Activated CD4-positive, alpha-beta T cell treated with anti-CD3 and anti-CD28 coated beads, Interleukin-10, Interleukin-2, amounts not matched to agents 100 ng/mL and 50 ng/mL, durations not matched to agents 16 hours and 8 hours (primary cell): ENCODE measurements around the gene GRM8.
"Not testable (repeated sequence)": the region's sequence is repeated elsewhere in the genome, so short reads cannot be mapped to it uniquely, and the experiment has no call there.

Experiments used
- DNase-seq: peaks from one replicate; pipeline ENCODE4 v3.0.0-alpha.2; 2020

The GRM8 gene

DNA sequence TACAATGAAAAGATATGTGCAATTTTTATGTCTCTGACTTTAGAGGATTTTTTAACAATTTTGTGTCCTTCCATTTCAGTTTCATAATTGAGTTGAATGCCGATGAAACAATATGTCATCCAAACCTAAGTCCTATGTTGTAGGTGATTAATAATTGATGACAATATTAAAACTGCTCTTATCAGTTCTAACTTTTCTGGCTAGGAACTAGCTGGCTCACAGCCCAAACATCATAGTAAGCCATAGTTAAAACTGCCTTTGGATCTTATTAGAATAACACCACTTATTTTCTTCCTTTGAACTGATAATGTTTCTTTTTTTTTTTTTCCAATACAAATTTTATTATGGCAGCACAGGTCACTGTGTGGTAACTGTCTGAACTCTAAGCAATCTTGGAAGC is 230.9 kb downstream of the GRM8 start:
- no peak for DNase-seq

DNA sequence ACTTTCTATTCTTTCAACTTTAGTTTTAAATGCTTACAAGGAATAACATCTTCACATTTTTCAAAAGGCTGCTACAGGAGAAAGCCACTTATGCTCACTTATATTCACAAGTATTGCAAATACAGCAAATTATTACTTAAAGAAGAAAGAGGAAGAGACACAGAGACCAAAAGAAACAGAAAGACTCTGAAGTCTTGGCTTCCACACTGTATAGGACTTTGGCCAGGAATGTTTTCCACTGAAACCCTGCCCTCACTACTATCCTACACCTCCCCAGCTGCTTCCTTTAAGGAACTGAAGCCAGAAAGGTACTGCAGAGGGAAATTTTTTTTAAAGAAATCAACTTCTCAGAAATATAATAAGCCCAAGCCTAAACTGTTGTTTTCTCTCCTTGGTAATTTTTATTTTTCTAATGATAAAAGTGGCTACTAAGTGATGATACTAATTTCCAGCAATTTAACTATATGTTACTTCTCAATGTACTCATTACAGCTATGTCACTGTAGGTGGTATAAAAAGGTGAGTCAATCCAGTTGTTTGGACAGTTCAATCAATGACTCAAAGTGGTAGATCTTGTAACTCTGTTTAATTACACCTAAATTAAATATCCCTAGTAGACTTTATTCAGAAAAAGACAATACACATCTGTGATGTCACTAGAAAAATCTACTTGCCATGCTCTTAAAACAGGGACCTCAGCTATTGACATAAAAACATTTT is 231.6 kb downstream of the GRM8 start:
- no peak for DNase-seq

DNA sequence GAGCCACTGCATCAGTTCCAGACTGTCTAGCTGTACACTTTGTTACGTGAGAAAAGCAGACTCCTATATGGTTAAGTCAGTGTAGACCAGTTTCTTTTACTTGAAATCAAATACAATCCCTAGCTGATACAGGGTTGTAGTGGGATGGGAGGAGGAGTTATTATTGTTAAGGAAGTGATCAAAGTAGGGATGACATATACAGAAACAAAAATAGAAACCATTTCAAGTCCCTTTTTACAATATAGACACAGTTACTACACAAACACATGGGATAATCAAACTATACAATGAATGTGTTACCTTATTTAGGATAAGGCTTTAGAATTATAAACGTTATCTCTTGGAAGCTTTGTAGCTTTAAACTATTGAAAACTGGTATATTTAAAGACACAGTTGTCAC is 233.9 kb downstream of the GRM8 start:
- no peak for DNase-seq

DNA sequence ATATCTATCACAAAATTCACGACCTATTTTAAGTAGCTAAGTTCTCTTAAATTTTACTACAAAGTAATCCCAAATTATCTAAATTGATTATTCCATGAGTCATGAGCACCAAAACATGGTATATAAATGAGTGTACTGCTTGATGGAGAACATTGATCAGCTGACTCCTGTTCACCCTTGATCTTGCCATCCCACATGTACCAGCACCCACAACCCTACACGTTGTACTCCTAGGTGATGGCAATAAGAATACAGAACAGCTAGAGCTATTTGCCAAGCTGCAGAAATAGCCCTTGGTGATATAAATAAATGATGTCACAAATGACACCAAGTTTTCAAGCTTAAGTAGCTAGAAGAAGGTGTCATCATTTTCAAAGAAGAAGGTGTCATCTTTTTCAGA is 235.5 kb downstream of the GRM8 start:
- no peak for DNase-seq

DNA sequence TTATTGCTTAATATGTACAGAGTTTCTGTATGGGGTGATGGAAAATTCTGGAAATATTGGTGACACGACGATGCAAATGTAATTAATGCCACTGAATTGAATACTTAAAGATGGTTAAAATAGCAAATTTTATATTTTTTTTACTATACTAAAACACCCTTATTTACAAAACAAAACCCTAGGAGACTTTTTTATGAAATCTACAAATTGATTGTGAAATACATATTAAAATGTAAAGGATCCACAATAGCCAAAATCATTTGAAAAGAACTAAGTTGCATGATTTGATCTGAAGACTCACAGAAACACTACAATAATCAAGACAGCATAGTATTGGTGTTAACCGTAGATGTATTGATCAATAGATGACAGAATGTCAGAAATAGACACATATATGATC is 252.0 kb downstream of the GRM8 start:
- no peak for DNase-seq

DNA sequence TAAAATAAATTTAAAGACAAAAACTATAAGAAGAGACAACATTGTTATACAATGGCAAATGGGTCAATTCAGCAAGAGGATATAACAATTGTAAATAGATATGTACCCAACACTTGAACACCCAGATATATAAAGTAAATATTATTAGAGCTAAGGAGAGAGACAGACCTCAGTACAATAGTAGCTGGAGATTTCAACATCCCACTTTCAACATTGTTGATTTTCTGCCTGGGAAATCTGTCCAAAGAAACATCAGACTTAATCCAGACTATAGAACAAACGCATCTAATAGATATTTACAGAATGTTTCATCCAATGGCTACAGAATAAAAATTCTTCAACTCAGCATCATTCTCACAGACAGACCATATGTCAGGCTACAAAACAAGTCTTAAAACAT is 256.1 kb downstream of the GRM8 start:
- DNase-seq: no peak

DNA sequence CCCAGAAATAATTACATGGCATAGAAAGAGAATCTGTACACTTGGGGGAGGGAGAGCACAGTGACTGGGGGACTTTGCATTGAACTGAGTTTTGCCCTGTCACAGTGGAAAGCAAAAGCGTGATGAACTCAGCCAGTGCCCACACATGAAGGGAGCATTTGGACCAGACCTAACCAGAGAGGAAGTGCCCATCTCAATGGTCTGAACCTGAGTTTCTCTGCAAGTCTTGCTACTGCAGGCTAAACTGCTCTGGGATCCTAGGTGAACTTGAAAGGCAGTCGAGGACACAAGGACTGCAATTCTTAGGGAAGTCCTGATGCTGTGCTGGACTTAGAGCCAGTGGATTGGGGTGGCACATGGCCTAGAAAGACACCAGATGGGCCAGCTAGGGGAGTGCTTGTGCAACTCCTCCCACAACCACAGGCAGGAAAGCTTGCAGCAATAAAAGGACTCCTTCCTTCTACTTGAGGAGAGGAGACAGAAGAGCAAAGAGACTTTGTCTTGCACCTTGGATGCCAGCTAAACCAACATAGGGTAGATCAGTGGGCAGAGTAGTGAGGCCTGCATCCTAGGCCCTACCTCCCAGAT is 259.0 kb downstream of the GRM8 start:
- no peak for DNase-seq

- no peak for DNase-seq
These were observed 264.7 kb downstream of the GRM8 start for GRCh38 chr7:126988022-126988421.

DNA sequence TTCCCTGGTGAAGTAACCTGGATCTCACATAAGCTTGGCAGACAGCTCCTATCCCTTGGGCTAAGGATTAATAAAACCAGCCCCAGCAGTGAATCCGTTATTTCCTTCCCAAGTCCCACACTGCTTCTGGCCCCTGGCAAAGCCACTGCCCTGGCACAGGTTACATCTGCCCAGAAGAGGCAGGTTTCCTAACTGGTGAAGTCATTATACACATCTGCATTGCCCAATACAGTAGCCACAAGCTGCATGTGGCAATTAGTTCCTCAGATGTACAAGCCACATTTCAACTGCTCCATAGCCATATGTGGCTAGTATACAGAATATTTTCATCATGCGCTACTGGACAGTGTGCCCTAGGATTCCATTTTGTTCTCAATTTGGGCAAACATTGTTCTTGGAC is 273.0 kb downstream of the GRM8 start:
- DNase-seq: no peak

DNA sequence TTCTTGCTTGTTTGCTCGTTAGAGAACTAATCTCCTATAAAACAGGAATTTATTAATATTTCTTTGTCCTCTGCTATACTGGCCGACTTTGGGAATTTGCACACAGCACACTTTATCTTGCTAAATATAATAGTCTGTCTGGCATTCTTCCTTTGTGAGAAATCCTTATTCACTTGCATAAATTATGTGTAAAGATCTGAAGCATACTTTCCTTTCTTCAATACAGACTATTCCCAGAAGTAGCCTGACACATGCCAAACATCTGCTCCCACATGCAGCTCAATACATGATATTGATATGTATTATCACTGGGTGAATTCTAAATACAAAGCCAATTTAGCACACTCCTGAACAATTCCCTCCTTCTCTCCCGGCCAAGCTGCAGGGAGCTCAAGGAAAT is 273.9 kb downstream of the GRM8 start:
- no peak for DNase-seq

- no peak for DNase-seq
These were observed 279.7 kb downstream of the GRM8 start for GRCh38 chr7:126973066-126973465.

GRCh38 chr7:126972571-126972970 is 280.2 kb downstream of the GRM8 start:
- DNase-seq: no peak

DNA sequence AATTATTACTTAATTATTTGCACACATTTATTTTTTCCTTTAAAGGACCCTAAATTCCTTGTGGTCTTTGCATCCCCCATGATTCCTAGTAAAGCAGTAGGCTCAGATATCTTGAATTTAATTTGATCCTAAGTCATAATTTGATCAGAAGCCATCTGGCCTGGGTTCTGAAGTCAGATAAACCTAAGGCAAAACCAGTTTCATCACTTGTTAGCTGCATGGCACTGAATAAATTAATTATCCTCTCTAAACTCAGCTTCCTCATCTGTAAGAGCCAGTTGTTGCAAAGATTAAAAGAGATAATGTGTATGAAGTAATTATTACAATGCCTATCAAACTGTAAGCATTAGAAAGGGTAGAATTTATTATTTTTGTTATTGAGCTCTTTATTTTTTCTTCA is 293.1 kb downstream of the GRM8 start:
- DNase-seq: no peak

DNA sequence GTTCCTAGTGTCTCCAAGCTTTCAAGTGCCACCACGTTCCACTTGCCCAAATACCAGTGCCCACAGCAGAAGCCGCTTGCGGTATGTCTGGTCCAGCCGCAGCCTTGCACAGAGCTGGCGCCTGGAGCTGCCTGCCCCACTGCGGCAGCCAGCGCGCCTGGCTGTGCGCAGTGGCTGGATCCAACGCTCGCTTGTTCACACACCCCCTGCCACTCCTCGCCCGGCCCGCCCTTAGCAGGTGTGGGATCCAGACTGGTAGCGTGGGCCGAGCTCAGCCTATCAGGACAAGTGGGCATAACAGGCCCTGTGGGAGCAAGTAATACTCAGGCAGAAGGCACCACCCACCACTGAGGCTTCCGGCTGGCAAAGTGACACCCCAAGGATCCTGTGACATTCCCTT is 294.4 kb downstream of the GRM8 start:
- DNase-seq: no peak

DNA sequence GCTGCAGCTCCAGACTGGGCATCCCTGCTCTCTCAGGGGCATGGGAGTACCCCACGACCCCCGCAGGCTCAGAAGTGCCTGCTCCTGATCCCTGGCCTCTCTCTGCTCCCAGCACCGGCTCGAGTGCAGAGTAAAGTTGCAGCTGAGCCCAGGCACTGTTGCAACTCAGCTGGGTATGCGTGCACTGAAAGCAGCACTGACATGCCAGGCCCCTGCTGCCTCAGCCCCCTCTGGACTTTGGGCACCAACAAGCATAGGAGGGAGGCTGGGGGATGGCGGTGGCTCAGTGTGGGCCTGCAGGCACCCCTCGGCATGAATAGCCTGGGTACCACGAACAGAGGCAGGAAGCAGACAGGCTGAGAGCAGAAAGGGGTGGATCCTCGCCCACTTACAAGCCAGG is 295.3 kb downstream of the GRM8 start:
- DNase-seq: no peak

- DNase-seq: no peak
These were observed 299.3 kb downstream of the GRM8 start for GRCh38 chr7:126953461-126953860.

- no peak for DNase-seq
These were observed 304.1 kb downstream of the GRM8 start for GRCh38 chr7:126948664-126949063.

GRCh38 chr7:126940723-126941307 is 311.9 kb downstream of the GRM8 start:
- no peak for DNase-seq

- no peak for DNase-seq
These were observed 315.6 kb downstream of the GRM8 start for GRCh38 chr7:126937171-126937570.

- DNase-seq: no peak
These were observed 321.2 kb downstream of the GRM8 start for GRCh38 chr7:126931581-126931980.

GRCh38 chr7:126930166-126930565 is 322.6 kb downstream of the GRM8 start:
- DNase-seq: no peak

DNA sequence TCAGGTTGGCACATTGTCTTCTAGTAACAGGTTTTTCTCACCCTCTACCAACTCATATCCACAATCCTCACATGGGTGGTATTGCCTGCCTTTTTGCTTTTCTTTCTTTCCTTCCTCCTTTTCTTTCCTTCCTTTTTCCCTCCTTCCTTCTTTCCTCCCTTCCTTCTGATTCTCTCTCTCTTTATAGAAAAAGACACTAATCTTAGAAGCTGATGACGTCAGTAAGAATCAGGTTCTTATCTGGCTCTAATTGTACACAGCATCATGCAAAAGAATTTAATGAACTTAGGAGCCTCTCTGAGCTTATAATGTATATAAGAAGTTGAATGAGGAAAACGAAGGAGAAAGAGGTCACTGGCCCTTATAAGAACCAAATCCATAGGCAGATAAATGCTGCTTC is 328.3 kb downstream of the GRM8 start:
- no peak for DNase-seq

GRCh38 chr7:126911627-126912026 is 341.1 kb downstream of the GRM8 start:
- DNase-seq: not testable (repeated sequence)

GRCh38 chr7:126908564-126908963 is 344.2 kb downstream of the GRM8 start:
- not testable (repeated sequence) for DNase-seq

DNA sequence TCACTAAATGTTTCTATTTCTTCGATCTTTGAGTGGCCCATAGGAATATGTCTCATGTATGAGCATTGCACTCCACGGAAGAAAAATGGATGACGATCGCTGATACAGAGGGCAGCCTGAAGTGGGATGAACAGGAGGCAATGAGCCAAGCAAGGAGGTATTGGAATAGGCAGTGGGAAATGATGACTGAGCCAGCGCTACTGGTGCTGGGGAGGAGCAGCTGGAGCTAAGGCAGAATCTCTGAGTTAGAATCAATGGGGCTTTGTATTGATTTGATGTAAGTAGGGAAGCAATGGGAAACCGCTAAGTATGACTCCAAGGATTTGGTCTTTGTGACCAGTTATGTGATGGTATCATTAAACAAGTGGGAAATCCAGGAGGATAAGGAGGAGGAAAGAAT is 345.1 kb downstream of the GRM8 start:
- DNase-seq: not testable (repeated sequence)
